IMR-90 (cell line): ENCODE data around the gene CES4A. TPM values are rescaled to one million over a fixed set of nuclear protein-coding genes. Genes with fewer than 3 reads are reported as not detected.

ENCODE experiments used
- ATAC-seq: fragments of 200-7000 bp; cut with Tn5 transposase; 2 replicates; pipeline ENCODE4 v1.9.1; 2020; ENCODE audit warnings: low read depth, mild to moderate bottlenecking, moderate library complexity
- BruUV-seq: library from RNA; stranded (reverse); fragments of 400-500 nt; replicated peaks from 2 replicates; lab custom pipeline; 2021; lab: Mats Ljungman, UMichigan
- CTCF ChIA-PET: fragments of 300-600 bp; formaldehyde crosslinking; extraction: SDS; loops from one replicate; lab custom pipeline; 2021; ENCODE audit warnings: antibody characterized with exemption; lab: Yijun Ruan, JAX
- POLR2A ChIA-PET: fragments of 300-600 bp; sonication (Branson Sonifier 250); formaldehyde crosslinking; loops from one replicate; lab custom pipeline; 2022; ENCODE audit warnings: antibody characterized with exemption; ENCODE audit not compliant: unreplicated experiment; lab: Charles Lee
- DNase-seq: peaks from one replicate; pipeline ENCODE4 v3.0.0; 2013
- H2AFZ ChIP-seq: replicated peaks from 2 replicates; pipeline ENCODE3; 2013; ENCODE audit warnings: low read length, mild to moderate bottlenecking; ENCODE audit not compliant: poor library complexity
- H2AK5ac ChIP-seq: 2 replicates; pipeline ENCODE4 v1.6.1; 2013; ENCODE audit warnings: low read depth, low read length, inconsistent platforms
- H2AK9ac ChIP-seq: replicated peaks from 2 replicates; pipeline ENCODE3; 2013; ENCODE audit warnings: mild to moderate bottlenecking, low read depth, low read length, moderate library complexity; ENCODE audit not compliant: poor library complexity
- H2BK120ac ChIP-seq: 2 replicates; pipeline ENCODE4 v1.6.1; 2013; ENCODE audit warnings: low read depth, low read length, inconsistent platforms
- H2BK15ac ChIP-seq: 3 replicates; pipeline ENCODE4 v1.6.1; 2013; ENCODE audit warnings: low read depth, low read length, inconsistent platforms
- H2BK20ac ChIP-seq: 2 replicates; pipeline ENCODE4 v1.6.1; 2013; ENCODE audit warnings: low read depth, mild to moderate bottlenecking, inconsistent platforms, low read length, moderate library complexity
- H2BK5ac ChIP-seq: 2 replicates; pipeline ENCODE4 v1.6.1; 2013; ENCODE audit warnings: mild to moderate bottlenecking, low read depth, low read length, inconsistent platforms; ENCODE audit not compliant: poor library complexity, severe bottlenecking
- H3K14ac ChIP-seq: replicated peaks from 2 replicates; pipeline ENCODE4 v1.6.1; 2013; ENCODE audit warnings: low read depth, low read length, inconsistent platforms
- H3K18ac ChIP-seq: 2 replicates; pipeline ENCODE4 v1.6.1; 2013; ENCODE audit warnings: low read depth, low read length, control low read depth
- H3K23ac ChIP-seq: 2 replicates; pipeline ENCODE4 v1.6.1; 2013; ENCODE audit warnings: low read depth, low read length, inconsistent platforms
- H3K27ac ChIP-seq: 2 replicates; pipeline ENCODE4 v1.5.1; 2013; ENCODE audit warnings: mild to moderate bottlenecking, control low read depth, low read length; ENCODE audit not compliant: insufficient read depth
- H3K27me3 ChIP-seq: 2 replicates; pipeline ENCODE4 v1.6.1; 2013; ENCODE audit warnings: low read length; ENCODE audit not compliant: control insufficient read depth, insufficient read depth
- H3K36me3 ChIP-seq: 2 replicates; pipeline ENCODE4 v1.6.1; 2013; ENCODE audit warnings: low read length, mixed read lengths; ENCODE audit not compliant: control insufficient read depth, insufficient read depth
- H3K4ac ChIP-seq: 2 replicates; pipeline ENCODE4 v1.6.1; 2013; ENCODE audit warnings: low read depth, low read length, inconsistent platforms
- H3K4me1 ChIP-seq: 2 replicates; pipeline ENCODE4 v1.6.1; 2013; ENCODE audit warnings: low read length, mixed read lengths; ENCODE audit not compliant: control insufficient read depth, insufficient read depth
- H3K4me2 ChIP-seq: 2 replicates; pipeline ENCODE4 v1.6.1; 2013; ENCODE audit warnings: low read depth, mild to moderate bottlenecking, control low read depth, low read length, moderate library complexity
- H3K4me3 ChIP-seq: 2 replicates; pipeline ENCODE4 v1.5.1; 2013; ENCODE audit warnings: low read depth, mild to moderate bottlenecking, control low read depth, low read length, moderate library complexity; ENCODE audit not compliant: insufficient read depth
- H3K56ac ChIP-seq: 2 replicates; pipeline ENCODE4 v1.6.1; 2013; ENCODE audit warnings: low read length, inconsistent platforms; ENCODE audit not compliant: insufficient read depth; ENCODE audit errors: extremely low read depth
- H3K79me1 ChIP-seq, 2 experiments: 2 replicates each; pipeline ENCODE4 v1.6.1; 2013; ENCODE audit warnings: low read length in 2 of 2, inconsistent platforms in 1 of 2, low read depth in 1 of 2
- H3K9ac ChIP-seq: 2 replicates; pipeline ENCODE4 v1.6.1; 2013; ENCODE audit warnings: low read depth, low read length, control low read depth
- H3K9me1 ChIP-seq: 2 replicates; pipeline ENCODE4 v1.6.1; 2013; ENCODE audit warnings: low read length, inconsistent platforms; ENCODE audit not compliant: insufficient read depth
- H3K9me3 ChIP-seq: 2 replicates; pipeline ENCODE4 v1.6.1; 2013; ENCODE audit warnings: low read length; ENCODE audit not compliant: control insufficient read depth, insufficient read depth
- H4K20me1 ChIP-seq: 2 replicates; pipeline ENCODE4 v1.6.1; 2013; ENCODE audit warnings: low read length, inconsistent platforms; ENCODE audit not compliant: insufficient read depth
- H4K5ac ChIP-seq: 2 replicates; pipeline ENCODE4 v1.6.1; 2013; ENCODE audit warnings: mild to moderate bottlenecking, low read depth, low read length, control low read depth
- H4K8ac ChIP-seq, 2 experiments: 2 replicates each; pipeline ENCODE4 v1.6.1; 2013; ENCODE audit warnings: low read depth in 2 of 2, low read length in 2 of 2, control low read depth in 1 of 2, inconsistent platforms in 1 of 2
- H4K91ac ChIP-seq: 2 replicates; pipeline ENCODE4 v1.6.1; 2013; ENCODE audit warnings: low read depth, low read length, inconsistent platforms; ENCODE audit not compliant: insufficient read depth
- BHLHE40 ChIP-seq: fragments of 150-350 bp; IDR thresholded peaks from 2 replicates; pipeline ENCODE4 v1.6.1; 2016; ENCODE audit warnings: mild to moderate bottlenecking, low read depth, low read length
- CEBPB ChIP-seq: IDR thresholded peaks from 2 replicates; pipeline ENCODE4 v1.6.1; 2012; ENCODE audit warnings: low read depth, low read length, improper control_type of control experiment
- FOS ChIP-seq: fragments of 150-350 bp; IDR thresholded peaks from 2 replicates; pipeline ENCODE4 v1.6.1; 2016; ENCODE audit warnings: low read depth, low read length
- MAFK ChIP-seq: IDR thresholded peaks from 2 replicates; pipeline ENCODE4 v1.6.1; 2012; ENCODE audit warnings: low read depth, low read length, improper control_type of control experiment
- MAZ ChIP-seq: IDR thresholded peaks from 2 replicates; pipeline ENCODE4 v1.6.1; 2012; ENCODE audit warnings: low read depth, mild to moderate bottlenecking, low read length, improper control_type of control experiment, moderate library complexity, borderline replicate concordance
- MXI1 ChIP-seq: IDR thresholded peaks from 2 replicates; pipeline ENCODE4 v1.6.1; 2012; ENCODE audit warnings: low read depth, mild to moderate bottlenecking, low read length, moderate library complexity, borderline replicate concordance
- POLR2A ChIP-seq: IDR thresholded peaks from 2 replicates; pipeline ENCODE4 v1.6.1; 2012; ENCODE audit warnings: mild to moderate bottlenecking, low read depth, low read length
- RAD21 ChIP-seq: IDR thresholded peaks from 2 replicates; pipeline ENCODE4 v1.6.1; 2012; ENCODE audit warnings: low read length, improper control_type of control experiment
- RCOR1 ChIP-seq: IDR thresholded peaks from 2 replicates; pipeline ENCODE4 v1.6.1; 2012; ENCODE audit warnings: mild to moderate bottlenecking, low read length, improper control_type of control experiment; ENCODE audit not compliant: insufficient replicate concordance
- RFX5 ChIP-seq: IDR thresholded peaks from 2 replicates; pipeline ENCODE4 v1.8.0; 2012; ENCODE audit warnings: low read depth, mild to moderate bottlenecking, low read length, moderate library complexity
- SMC3 ChIP-seq: fragments of 150-350 bp; IDR thresholded peaks from 2 replicates; pipeline ENCODE4 v1.6.1; 2016; ENCODE audit warnings: low read depth, mild to moderate bottlenecking, antibody characterized with exemption, low read length, moderate library complexity
- WGBS, 2 experiments: methylation state at CpG; one replicate each; pipeline versions ENCODE4 v1.1.5 to v1.1.7; 2013; ENCODE audit warnings: missing lambda C conversion rate in 2 of 2; ENCODE audit not compliant: insufficient read length in 1 of 2; ENCODE audit errors: extremely low coverage in 2 of 2; 5-methylcytosine and 5-hydroxymethylcytosine counted together
- dilution Hi-C: fragments of 300-500 bp; cut with HindIII; formaldehyde crosslinking; loops from one replicate; pipeline ENCODE4 v1.14.3; 2018; ENCODE audit warnings: low sequenced_read_pairs; ENCODE audit not compliant: unreplicated experiment
- in situ Hi-C: fragments of 300-500 bp; cut with MboI; formaldehyde crosslinking; loops from 3 replicates; pipeline ENCODE4 v1.14.3; 2019; ENCODE audit warnings: low sequenced_read_pairs, inconsistent platforms, mixed read lengths
- intact Hi-C: fragments of 100-400 bp; cut with micrococcal nuclease; formaldehyde crosslinking; loops from 2 replicates; pipeline ENCODE4 v1.10.0; 2022
- polyA plus RNA-seq, 3 experiments: library from polyadenylated mRNA; depleted of rRNA; stranded (reverse); fragments of >200 nt; gene quantifications; 2 replicates each; pipeline ENCODE4 v1.2.3, GENCODE V29; 2012; ENCODE audit warnings: low replicate concordance in 1 of 3
- total RNA-seq: library from RNA; depleted of rRNA; stranded (reverse); fragments of >200 nt; gene quantifications from 2 replicates; pipeline ENCODE4 v1.2.3, GENCODE V29; 2012
- TF ChIP-seq, protein P1 (sequence below): fragments of 150-350 bp; IDR thresholded peaks from 2 replicates; pipeline ENCODE4 v1.6.1; 2016; ENCODE audit warnings: low read depth, mild to moderate bottlenecking, low read length, moderate library complexity, borderline replicate concordance
- TF ChIP-seq, protein P2 (sequence below): conservative IDR thresholded peaks from 2 replicates; pipeline ENCODE4 v1.5.1; 2012; ENCODE audit warnings: mild to moderate bottlenecking, low read depth, low read length, improper control_type of control experiment
- TF ChIP-seq, protein P3 (sequence below): fragments of 150-350 bp; IDR thresholded peaks from 2 replicates; pipeline ENCODE4 v1.6.1; 2017; ENCODE audit warnings: mild to moderate bottlenecking, antibody characterized with exemption, low read length, low read depth

Gene CES4A
- total and polyA plus RNA-seq, 2 of the 4 experiments (the other 2 are of a cell fraction), result 0.72 to 4.7 TPM

DNA sequence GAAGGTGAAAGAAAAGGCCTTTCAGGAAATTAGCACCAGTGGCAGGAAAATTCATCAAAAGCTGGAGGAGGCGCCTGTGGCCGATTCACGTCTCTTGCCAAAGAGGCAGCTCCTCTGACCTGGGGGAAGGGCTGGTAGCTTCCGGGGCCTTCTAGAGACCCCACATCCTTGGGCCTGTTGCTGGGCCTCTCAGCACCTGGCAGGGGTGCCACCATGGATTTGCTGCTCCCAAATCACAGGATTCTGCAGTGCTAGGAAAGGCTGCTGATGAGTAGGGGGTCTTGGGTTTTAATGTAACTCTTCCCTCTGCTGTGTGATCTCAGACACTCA is 29.0 kb downstream of the CES4A start:
- no peak overlapping the region for H3K4me3 ChIP-seq
- BruUV-seq, result no TSS peak
- H3K4me1 ChIP-seq, result peaks cover 5% of the 10 kb centered on the region
- dilution Hi-C loops (no loop called here), intact Hi-C loops (loop anchor here (10.0 kb wide), 1 partner anchor 167 kb away; the partner anchor contains the start of gene MATCAP1), in situ Hi-C loops (no loop called here)
- no peak overlapping the region for H3K56ac ChIP-seq
- no peak overlapping the region for H3K4ac ChIP-seq
- H3K14ac ChIP-seq, result no peak overlapping the region
- H4K20me1 ChIP-seq, result no peaks in the 10 kb centered on the region
- no peaks in the 10 kb centered on the region for H3K36me3 ChIP-seq
- CTCF ChIA-PET, result interaction anchor here (0.5 to 2.9 kb wide), 8 partner anchors 13 to 549 kb away, joined by 3 to 22 read pairs (median 4); partner anchors contain the start of gene TRADD
- H3K9me3 ChIP-seq, result no peaks in the 10 kb centered on the region
- H3K4me2 ChIP-seq, result no peak overlapping the region
- H3K23ac ChIP-seq, result no peak overlapping the region
- H3K27ac ChIP-seq, result no peak overlapping the region
- H2AK9ac ChIP-seq, result no peak overlapping the region
- DNase-seq (no peak), ATAC-seq (no peak)
- POLR2A ChIA-PET, result no interaction called here
- H3K18ac ChIP-seq, result no peak overlapping the region
- no peak overlapping the region for H4K5ac ChIP-seq
- H2BK20ac ChIP-seq, result no peak overlapping the region
- H2AK5ac ChIP-seq, result no peak overlapping the region
- 0 out of 2 replicates have a peak, but pooled peaks cover 2% of the 10 kb centered on the region for H3K9me1 ChIP-seq
- no peak overlapping the region for H2BK120ac ChIP-seq
- H2BK5ac ChIP-seq, result no peak overlapping the region
- peaks cover 2% of the 10 kb centered on the region; the same call in 1 of the 2 replicates for H3K27me3 ChIP-seq
- H2BK15ac ChIP-seq, result no peak overlapping the region
- no peak overlapping the region for H4K91ac ChIP-seq
- no peak overlapping the region for H2AFZ ChIP-seq
- no peak overlapping the region for H4K8ac ChIP-seq
- H3K79me1 ChIP-seq, result no peaks in the 10 kb centered on the region
- H3K9ac ChIP-seq, result no peak overlapping the region
- 84% methylated on average over 3 of the region's 4 CpGs; no CpG with 5 or more reads in 1 of the 2 experiments for WGBS, 2 experiments
- TF ChIP-seq CEBPB (no peak), SMC3 (no peak), MAZ (no peak), POLR2A (no peak), FOS (no peak), RAD21 (no peak), RCOR1 (no peak), MAFK (no peak), BHLHE40 (no peak), RFX5 (no peak), MXI1 (no peak)
- TF ChIP-seq, protein P1, sequence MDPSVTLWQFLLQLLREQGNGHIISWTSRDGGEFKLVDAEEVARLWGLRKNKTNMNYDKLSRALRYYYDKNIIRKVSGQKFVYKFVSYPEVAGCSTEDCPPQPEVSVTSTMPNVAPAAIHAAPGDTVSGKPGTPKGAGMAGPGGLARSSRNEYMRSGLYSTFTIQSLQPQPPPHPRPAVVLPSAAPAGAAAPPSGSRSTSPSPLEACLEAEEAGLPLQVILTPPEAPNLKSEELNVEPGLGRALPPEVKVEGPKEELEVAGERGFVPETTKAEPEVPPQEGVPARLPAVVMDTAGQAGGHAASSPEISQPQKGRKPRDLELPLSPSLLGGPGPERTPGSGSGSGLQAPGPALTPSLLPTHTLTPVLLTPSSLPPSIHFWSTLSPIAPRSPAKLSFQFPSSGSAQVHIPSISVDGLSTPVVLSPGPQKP, result no peak
- TF ChIP-seq, protein P2, sequence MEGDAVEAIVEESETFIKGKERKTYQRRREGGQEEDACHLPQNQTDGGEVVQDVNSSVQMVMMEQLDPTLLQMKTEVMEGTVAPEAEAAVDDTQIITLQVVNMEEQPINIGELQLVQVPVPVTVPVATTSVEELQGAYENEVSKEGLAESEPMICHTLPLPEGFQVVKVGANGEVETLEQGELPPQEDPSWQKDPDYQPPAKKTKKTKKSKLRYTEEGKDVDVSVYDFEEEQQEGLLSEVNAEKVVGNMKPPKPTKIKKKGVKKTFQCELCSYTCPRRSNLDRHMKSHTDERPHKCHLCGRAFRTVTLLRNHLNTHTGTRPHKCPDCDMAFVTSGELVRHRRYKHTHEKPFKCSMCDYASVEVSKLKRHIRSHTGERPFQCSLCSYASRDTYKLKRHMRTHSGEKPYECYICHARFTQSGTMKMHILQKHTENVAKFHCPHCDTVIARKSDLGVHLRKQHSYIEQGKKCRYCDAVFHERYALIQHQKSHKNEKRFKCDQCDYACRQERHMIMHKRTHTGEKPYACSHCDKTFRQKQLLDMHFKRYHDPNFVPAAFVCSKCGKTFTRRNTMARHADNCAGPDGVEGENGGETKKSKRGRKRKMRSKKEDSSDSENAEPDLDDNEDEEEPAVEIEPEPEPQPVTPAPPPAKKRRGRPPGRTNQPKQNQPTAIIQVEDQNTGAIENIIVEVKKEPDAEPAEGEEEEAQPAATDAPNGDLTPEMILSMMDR, result no peak
- TF ChIP-seq, protein P3, sequence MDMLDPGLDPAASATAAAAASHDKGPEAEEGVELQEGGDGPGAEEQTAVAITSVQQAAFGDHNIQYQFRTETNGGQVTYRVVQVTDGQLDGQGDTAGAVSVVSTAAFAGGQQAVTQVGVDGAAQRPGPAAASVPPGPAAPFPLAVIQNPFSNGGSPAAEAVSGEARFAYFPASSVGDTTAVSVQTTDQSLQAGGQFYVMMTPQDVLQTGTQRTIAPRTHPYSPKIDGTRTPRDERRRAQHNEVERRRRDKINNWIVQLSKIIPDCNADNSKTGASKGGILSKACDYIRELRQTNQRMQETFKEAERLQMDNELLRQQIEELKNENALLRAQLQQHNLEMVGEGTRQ, result no peak
